Neuronal stem cell (in vitro differentiated cells): ENCODE measurements around the gene SPAG16. TPM values are rescaled to one million over a fixed set of nuclear protein-coding genes. Genes with fewer than 3 reads are reported as not detected.

ENCODE experiments used
- DNase-seq: peaks from one replicate; pipeline ENCODE4 v3.0.0-alpha.2; 2013; ENCODE audit warnings: low spot score
- H2AFZ ChIP-seq: one replicate; pipeline ENCODE4 v1.6.1; 2013; ENCODE audit warnings: mild to moderate bottlenecking, low read length, inconsistent platforms
- H2AK5ac ChIP-seq: 2 replicates; pipeline ENCODE4 v1.6.1; 2013; ENCODE audit warnings: low read depth, mild to moderate bottlenecking, inconsistent platforms, low read length, moderate library complexity, mixed read lengths
- H2BK120ac ChIP-seq: 2 replicates; pipeline ENCODE4 v1.6.1; 2013; ENCODE audit warnings: low read depth, mild to moderate bottlenecking, inconsistent platforms, low read length, moderate library complexity, mixed read lengths
- H2BK12ac ChIP-seq: one replicate; pipeline ENCODE4 v1.6.1; 2013; ENCODE audit warnings: low read length, inconsistent platforms
- H2BK15ac ChIP-seq: 2 replicates; pipeline ENCODE4 v1.6.1; 2013; ENCODE audit warnings: mild to moderate bottlenecking, low read length, inconsistent platforms, mixed read lengths
- H2BK5ac ChIP-seq: one replicate; pipeline ENCODE4 v1.6.1; 2013; ENCODE audit warnings: inconsistent platforms, mild to moderate bottlenecking, low read length, moderate library complexity
- H3K14ac ChIP-seq: one replicate; pipeline ENCODE4 v1.6.1; 2013; ENCODE audit warnings: low read length, inconsistent platforms
- H3K18ac ChIP-seq: 2 replicates; pipeline ENCODE4 v1.6.1; 2013; ENCODE audit warnings: low read length, inconsistent platforms
- H3K23ac ChIP-seq: 2 replicates; pipeline ENCODE4 v1.6.1; 2013; ENCODE audit warnings: low read depth, mild to moderate bottlenecking, mixed read lengths, low read length, inconsistent platforms; ENCODE audit not compliant: poor library complexity
- H3K27ac ChIP-seq: replicated peaks from 3 replicates; pipeline ENCODE4 v1.5.1; 2013; ENCODE audit warnings: low read length, inconsistent platforms
- H3K27me3 ChIP-seq, 3 experiments: 2 replicates each; pipeline ENCODE4 v1.6.1; 2013; ENCODE audit warnings: low read length in 3 of 3, mild to moderate bottlenecking in 2 of 3, inconsistent platforms in 1 of 3, low read depth in 1 of 3, mixed read lengths in 1 of 3, moderate library complexity in 1 of 3; ENCODE audit not compliant: control insufficient read depth in 3 of 3, insufficient read depth in 3 of 3
- H3K36me3 ChIP-seq, 2 donors: replicated peaks in 1 of 2; 2 replicates each; pipeline ENCODE4 v1.6.1; 2013; ENCODE audit warnings: low read length in 2 of 2; ENCODE audit not compliant: control insufficient read depth in 2 of 2, insufficient read depth in 2 of 2
- H3K4ac ChIP-seq: 2 replicates; pipeline ENCODE4 v1.6.1; 2013; ENCODE audit warnings: inconsistent platforms, mild to moderate bottlenecking, low read length, moderate library complexity
- H3K4me1 ChIP-seq, 2 donors: 1 replicate in 1 of 2; 2 replicates in 1 of 2; pipeline ENCODE4 v1.6.1; 2013; ENCODE audit warnings: low read length in 2 of 2, low read depth in 1 of 2; ENCODE audit not compliant: control insufficient read depth in 2 of 2, insufficient read depth in 1 of 2
- H3K4me2 ChIP-seq: one replicate; pipeline ENCODE4 v1.6.1; 2013; ENCODE audit warnings: mild to moderate bottlenecking, low read length, inconsistent platforms; ENCODE audit not compliant: insufficient read depth, poor library complexity, severe bottlenecking
- H3K4me3 ChIP-seq, 2 donors: 2 replicates each; pipeline ENCODE4 v1.5.1; 2013; ENCODE audit warnings: low read length in 2 of 2, mild to moderate bottlenecking in 2 of 2, inconsistent platforms in 1 of 2, moderate library complexity in 1 of 2
- H3K79me1 ChIP-seq: one replicate; pipeline ENCODE4 v1.6.1; 2013; ENCODE audit warnings: low read depth, mild to moderate bottlenecking, inconsistent platforms, low read length, moderate library complexity
- H3K9ac ChIP-seq: one replicate; pipeline ENCODE4 v1.6.1; 2013; ENCODE audit warnings: mild to moderate bottlenecking, low read depth, low read length, inconsistent platforms; ENCODE audit not compliant: poor library complexity
- H3K9me3 ChIP-seq, 2 donors: replicated peaks in 1 of 2; 2 replicates each; pipeline versions ENCODE3 to v1.6.1; 2013; ENCODE audit warnings: low read length in 2 of 2, mild to moderate bottlenecking in 2 of 2, inconsistent platforms in 1 of 2, low read depth in 1 of 2, mixed read lengths in 1 of 2, moderate library complexity in 1 of 2; ENCODE audit not compliant: control insufficient read depth in 2 of 2, insufficient read depth in 1 of 2
- H4K8ac ChIP-seq: one replicate; pipeline ENCODE4 v1.6.1; 2013; ENCODE audit warnings: low read depth, mild to moderate bottlenecking, inconsistent platforms, low read length, moderate library complexity
- H4K91ac ChIP-seq: one replicate; pipeline ENCODE4 v1.6.1; 2013; ENCODE audit warnings: low read length, low read depth, mild to moderate bottlenecking, inconsistent platforms; ENCODE audit not compliant: poor library complexity
- WGBS, 2 donors: extraction: QIAGEN DNeasy Blood & Tissue Kit; methylation state at CpG; one replicate each; pipeline ENCODE4 v1.1.7; 2013; ENCODE audit warnings: missing lambda C conversion rate in 2 of 2, mixed read lengths in 1 of 2; ENCODE audit not compliant: insufficient read length in 2 of 2, insufficient replicate concordance in 1 of 2; ENCODE audit errors: extremely low coverage in 2 of 2; 5-methylcytosine and 5-hydroxymethylcytosine counted together
- small RNA-seq: library from polyadenylated mRNA; stranded (forward); fragments of <200 nt; extraction: miRNeasy Mini kit (QIAGEN cat#:217004); gene quantifications from one replicate; pipeline ENCODE3, GENCODE V24; 2013; ENCODE audit not compliant: insufficient read depth

SPAG16 gene

DNA sequence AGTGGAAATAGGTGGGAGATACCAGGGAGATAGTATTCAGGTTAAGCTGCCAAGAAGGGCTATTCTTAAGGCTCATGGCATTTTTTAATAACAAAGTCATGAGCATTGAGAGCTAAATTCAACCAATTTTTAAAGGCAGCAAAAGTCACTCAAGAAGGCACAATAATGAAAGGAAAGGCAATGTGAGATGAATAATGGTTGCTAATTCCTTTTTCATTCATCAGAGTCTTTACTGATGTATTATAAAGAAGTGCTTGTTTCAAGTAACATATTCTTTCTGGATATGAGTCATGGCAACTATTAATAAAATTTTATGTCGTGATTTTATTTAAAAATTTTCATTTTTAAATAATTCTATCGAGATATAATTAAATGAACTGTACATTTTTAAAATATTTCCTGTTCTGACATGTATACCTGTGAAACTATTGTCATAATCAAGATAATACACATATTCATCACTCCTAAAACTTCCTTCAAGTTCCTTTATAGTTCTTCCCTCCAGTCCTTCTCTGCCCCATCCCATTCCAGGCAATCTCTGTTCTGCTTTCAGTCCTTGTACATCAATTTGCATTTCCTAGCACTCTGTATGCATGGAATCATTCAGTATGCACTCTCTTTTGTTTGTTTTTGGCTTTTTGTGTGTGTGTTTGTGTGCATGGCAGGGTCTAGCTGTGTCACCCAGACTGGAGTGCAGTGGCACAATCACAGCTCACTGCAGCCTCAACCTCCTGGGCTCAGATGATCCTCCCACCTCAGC lies 1167.4 kb downstream of the SPAG16 start:
- Histone ChIP-seq H4K8ac (peak overlapping the region; percentile 86), H3K27me3 (no peaks in the 10 kb centered on the region), H3K4me1 (peaks cover 0 to 2% of the 10 kb centered on the region in 2 donors), H3K36me3 (no peaks in the 10 kb centered on the region), H2BK5ac (no peak overlapping the region), H3K14ac (no peak overlapping the region), H3K9me3 (no peaks in the 10 kb centered on the region), H3K9ac (no peak overlapping the region), H3K4me2 (no peak overlapping the region), H3K4ac (no peak overlapping the region), H3K18ac (no peak overlapping the region), H4K91ac (no peak overlapping the region), H3K79me1 (no peaks in the 10 kb centered on the region), H2AK5ac (no peak overlapping the region), H2BK12ac (no peak overlapping the region), H2AFZ (no peak overlapping the region), H2BK15ac (no peak overlapping the region), H3K23ac (no peak overlapping the region), H3K27ac (no peak overlapping the region), H2BK120ac (no peak overlapping the region), H3K4me3 (no peak overlapping the region)
- WGBS, 2 donors: no CpG with 5 or more reads among the region's 2 CpGs
- no peak for DNase-seq

Small RNAs within 50 kb of the gene (small RNA-seq; reads per million reads assigned to genes)
- gene MIR4438: not detected
